ENCODE results near the gene TBP. TPM values are rescaled to one million over a fixed set of nuclear protein-coding genes. Genes with fewer than 3 reads are reported as not detected.
A peak's percentile ranks its signal among the peaks of the same experiment; 100 is the strongest.

Gene TBP
- total and polyA plus RNA-seq, 2 of the 13 experiments (the other 11 are each of a cell fraction or from before 2014, with no cell fraction given): 21.7 to 28.1 TPM

DNA sequence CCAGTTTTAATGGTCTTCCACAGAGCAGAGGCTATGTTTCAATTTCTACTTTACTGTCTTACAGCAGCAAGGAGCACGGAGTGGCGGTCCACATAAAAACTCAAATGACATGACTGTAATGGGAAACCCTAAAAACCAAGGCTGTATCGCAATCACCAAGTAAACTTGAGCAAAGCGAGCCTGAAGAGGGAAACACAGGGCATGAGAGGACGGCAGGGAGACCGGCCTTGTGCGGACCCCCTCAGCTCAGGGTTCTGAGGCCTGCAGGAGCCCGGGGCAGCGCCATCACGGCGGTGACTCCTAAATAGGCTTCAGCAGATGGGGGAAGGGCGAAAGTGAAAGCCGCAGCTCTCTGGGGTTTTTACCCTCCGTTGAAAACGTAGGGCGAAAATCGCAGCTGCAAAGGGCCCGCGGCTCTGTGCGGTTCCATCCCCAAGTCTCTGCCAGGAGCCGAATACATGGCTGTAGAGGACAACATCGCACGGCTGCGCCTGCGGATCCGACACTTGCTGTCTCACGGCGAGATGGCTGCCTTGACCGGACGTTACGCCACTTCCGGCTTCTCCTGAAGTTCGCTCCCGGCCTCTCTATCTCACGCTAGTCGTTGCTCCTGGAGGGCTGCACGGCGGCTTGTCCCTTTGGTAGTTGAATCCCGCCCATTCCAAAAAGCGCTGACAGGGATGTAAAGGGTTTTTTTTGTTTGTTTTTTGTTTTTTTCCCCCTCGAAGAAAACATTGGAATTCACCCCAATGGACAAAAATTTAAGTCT lies 1.2 kb upstream of the TBP start, which contains the start of gene PSMB1 (continued):
- peak; percentile 92 for TF ChIP-seq ZSCAN5A (CRISPR knock-in tag; IDR thresholded peaks at IDR 0.05; ENCODE audit: borderline replicate concordance)
- no peak for TF ChIP-seq ZBTB3 (CRISPR knock-in tag; IDR thresholded peaks at IDR 0.05; ENCODE audit: borderline replicate concordance, low read depth)
- no peak for TF ChIP-seq SMARCE1 (IDR thresholded peaks at IDR 0.05; ENCODE audit: borderline replicate concordance)
- TF ChIP-seq REXO4 (CRISPR knock-in tag; IDR thresholded peaks at IDR 0.05; ENCODE audit: borderline replicate concordance): no peak
- 0 out of 2 replicates have a peak, but pooled peaks have one; percentile 48 for TF ChIP-seq RNF2 (conservative IDR thresholded peaks at IDR 0.05; ENCODE audit: low read depth)
- TF ChIP-seq HOXA5 (CRISPR knock-in tag; IDR thresholded peaks at IDR 0.05): no peak; the same call in 1 of the 2 replicates
- TF ChIP-seq HOMEZ (CRISPR knock-in tag; IDR thresholded peaks at IDR 0.05; ENCODE audit: low read depth): no peak
- TF ChIP-seq, protein P1, sequence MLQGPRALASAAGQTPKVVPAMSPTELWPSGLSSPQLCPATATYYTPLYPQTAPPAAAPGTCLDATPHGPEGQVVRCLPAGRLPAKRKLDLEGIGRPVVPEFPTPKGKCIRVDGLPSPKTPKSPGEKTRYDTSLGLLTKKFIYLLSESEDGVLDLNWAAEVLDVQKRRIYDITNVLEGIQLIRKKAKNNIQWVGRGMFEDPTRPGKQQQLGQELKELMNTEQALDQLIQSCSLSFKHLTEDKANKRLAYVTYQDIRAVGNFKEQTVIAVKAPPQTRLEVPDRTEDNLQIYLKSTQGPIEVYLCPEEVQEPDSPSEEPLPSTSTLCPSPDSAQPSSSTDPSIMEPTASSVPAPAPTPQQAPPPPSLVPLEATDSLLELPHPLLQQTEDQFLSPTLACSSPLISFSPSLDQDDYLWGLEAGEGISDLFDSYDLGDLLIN (CRISPR knock-in tag; IDR thresholded peaks at IDR 0.05; ENCODE audit: borderline replicate concordance): no peak
- 0 out of 2 replicates have a peak, but pooled peaks have one; percentile 22 for TF ChIP-seq JUND (CRISPR knock-in tag; IDR thresholded peaks at IDR 0.05)
- TF ChIP-seq, protein P2, sequence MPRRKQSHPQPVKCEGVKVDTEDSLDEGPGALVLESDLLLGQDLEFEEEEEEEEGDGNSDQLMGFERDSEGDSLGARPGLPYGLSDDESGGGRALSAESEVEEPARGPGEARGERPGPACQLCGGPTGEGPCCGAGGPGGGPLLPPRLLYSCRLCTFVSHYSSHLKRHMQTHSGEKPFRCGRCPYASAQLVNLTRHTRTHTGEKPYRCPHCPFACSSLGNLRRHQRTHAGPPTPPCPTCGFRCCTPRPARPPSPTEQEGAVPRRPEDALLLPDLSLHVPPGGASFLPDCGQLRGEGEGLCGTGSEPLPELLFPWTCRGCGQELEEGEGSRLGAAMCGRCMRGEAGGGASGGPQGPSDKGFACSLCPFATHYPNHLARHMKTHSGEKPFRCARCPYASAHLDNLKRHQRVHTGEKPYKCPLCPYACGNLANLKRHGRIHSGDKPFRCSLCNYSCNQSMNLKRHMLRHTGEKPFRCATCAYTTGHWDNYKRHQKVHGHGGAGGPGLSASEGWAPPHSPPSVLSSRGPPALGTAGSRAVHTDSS (CRISPR knock-in tag; conservative IDR thresholded peaks at IDR 0.05): no peak
- TF ChIP-seq ZSCAN9 (CRISPR knock-in tag; IDR thresholded peaks at IDR 0.05; ENCODE audit: borderline replicate concordance): 0 out of 2 replicates have a peak, but pooled peaks have one; percentile 85
- TF ChIP-seq PCBP2 (optimal IDR thresholded peaks at IDR 0.05; ENCODE audit: low read depth, low read length, poor library complexity, severe bottlenecking): no peak
- TF ChIP-seq ARNT (IDR thresholded peaks at IDR 0.05): no peak
- peak; percentile 52; the same call in 1 of the 2 replicates for TF ChIP-seq HNF4G (IDR thresholded peaks at IDR 0.05; ENCODE audit: borderline replicate concordance, low read depth, low read length)
- peak; percentile 50; the same call in 1 of the 2 replicates for TF ChIP-seq HNF4G (CRISPR knock-in tag; IDR thresholded peaks at IDR 0.05; ENCODE audit: borderline replicate concordance, low read depth)
- TF ChIP-seq ASH2L (IDR thresholded peaks at IDR 0.05; ENCODE audit: insufficient read length, low read depth, low read length): peak; percentile 93
- TF ChIP-seq ZNF264 (CRISPR knock-in tag; IDR thresholded peaks at IDR 0.05): peak; percentile 62; the same call in 1 of the 2 replicates
- TF ChIP-seq, protein P3, sequence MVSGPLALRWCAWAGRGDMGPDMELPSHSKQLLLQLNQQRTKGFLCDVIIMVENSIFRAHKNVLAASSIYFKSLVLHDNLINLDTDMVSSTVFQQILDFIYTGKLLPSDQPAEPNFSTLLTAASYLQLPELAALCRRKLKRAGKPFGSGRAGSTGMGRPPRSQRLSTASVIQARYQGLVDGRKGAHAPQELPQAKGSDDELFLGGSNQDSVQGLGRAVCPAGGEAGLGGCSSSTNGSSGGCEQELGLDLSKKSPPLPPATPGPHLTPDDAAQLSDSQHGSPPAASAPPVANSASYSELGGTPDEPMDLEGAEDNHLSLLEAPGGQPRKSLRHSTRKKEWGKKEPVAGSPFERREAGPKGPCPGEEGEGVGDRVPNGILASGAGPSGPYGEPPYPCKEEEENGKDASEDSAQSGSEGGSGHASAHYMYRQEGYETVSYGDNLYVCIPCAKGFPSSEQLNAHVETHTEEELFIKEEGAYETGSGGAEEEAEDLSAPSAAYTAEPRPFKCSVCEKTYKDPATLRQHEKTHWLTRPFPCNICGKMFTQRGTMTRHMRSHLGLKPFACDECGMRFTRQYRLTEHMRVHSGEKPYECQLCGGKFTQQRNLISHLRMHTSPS (CRISPR knock-in tag; IDR thresholded peaks at IDR 0.05; ENCODE audit: low read depth): no peak
- TF ChIP-seq TAF15 (IDR thresholded peaks at IDR 0.05; ENCODE audit: low read depth, low read length, poor library complexity, severe bottlenecking): no peak
- TF ChIP-seq SATB2 (CRISPR knock-in tag; IDR thresholded peaks at IDR 0.05): no peak
- no peak for TF ChIP-seq MBNL3 (CRISPR knock-in tag; conservative IDR thresholded peaks at IDR 0.05)
- TF ChIP-seq MLLT10 (CRISPR knock-in tag; IDR thresholded peaks at IDR 0.05): 0 out of 2 replicates have a peak, but pooled peaks have one; percentile 51

Data from HepG2 (cell line).